Loucy (cell line): Measurements from ENCODE around the gene DDX52.
A peak's percentile ranks its signal among the peaks of the same experiment; 100 is the strongest.
"Not testable (repeated sequence)": the region's sequence is repeated elsewhere in the genome, so short reads cannot be mapped to it uniquely, and the experiment has no call there.

Experiments
- H2AFZ ChIP-seq: fragments of 200-600 bp; sonication (generic); 2 replicates; pipeline ENCODE4 v1.6.0; 2016; ENCODE audit warnings: antibody characterized with exemption, mild to moderate bottlenecking, low read length, moderate library complexity
- H3F3A ChIP-seq: fragments of 200-600 bp; 2 replicates; pipeline ENCODE4 v1.6.0; 2016; ENCODE audit warnings: antibody characterized with exemption, low read depth, mild to moderate bottlenecking
- H3K27me3 ChIP-seq: fragments of 200-600 bp; sonication (generic); 2 replicates; pipeline ENCODE4 v1.6.1; 2014; ENCODE audit warnings: low read length, mild to moderate bottlenecking; ENCODE audit not compliant: insufficient read depth, poor library complexity, severe bottlenecking
- H3K36me3 ChIP-seq: fragments of 200-600 bp; sonication (generic); 2 replicates; pipeline ENCODE4 v1.6.1; 2016; ENCODE audit warnings: low read length; ENCODE audit not compliant: insufficient read depth
- H3K4me1 ChIP-seq: fragments of 200-600 bp; sonication (generic); 2 replicates; pipeline ENCODE4 v1.5.1; 2014; ENCODE audit warnings: low read length, mild to moderate bottlenecking; ENCODE audit not compliant: insufficient read depth, poor library complexity, severe bottlenecking
- H3K4me2 ChIP-seq: fragments of 200-600 bp; sonication (generic); 2 replicates; pipeline ENCODE4 v1.6.0; 2014; ENCODE audit warnings: antibody characterized with exemption, low read length, low read depth, mild to moderate bottlenecking; ENCODE audit not compliant: poor library complexity, severe bottlenecking
- H3K4me3 ChIP-seq: fragments of 200-600 bp; sonication (generic); 2 replicates; pipeline ENCODE4 v1.5.1; 2014; ENCODE audit warnings: low read length, mild to moderate bottlenecking, mixed read lengths; ENCODE audit not compliant: poor library complexity, severe bottlenecking
- H3K79me2 ChIP-seq: fragments of 200-600 bp; sonication (generic); 2 replicates; pipeline ENCODE4 v1.6.1; 2014; ENCODE audit warnings: low read length; ENCODE audit not compliant: insufficient read depth
- H3K9ac ChIP-seq: fragments of 200-600 bp; sonication (generic); 2 replicates; pipeline ENCODE4 v1.6.0; 2014; ENCODE audit warnings: mild to moderate bottlenecking, low read depth, low read length, moderate library complexity; ENCODE audit not compliant: poor library complexity, severe bottlenecking
- H3K9me2 ChIP-seq: fragments of 200-600 bp; sonication (generic); replicated peaks from 2 replicates; pipeline ENCODE4 v1.6.1; 2016; ENCODE audit warnings: low read depth, low read length, mixed read lengths
- H3K9me3 ChIP-seq: fragments of 200-600 bp; sonication (generic); 2 replicates; pipeline ENCODE4 v1.6.1; 2014; ENCODE audit warnings: mild to moderate bottlenecking, antibody characterized with exemption, low read length, low read depth; ENCODE audit not compliant: insufficient read depth
- H4K20me1 ChIP-seq: fragments of 200-600 bp; sonication (generic); 2 replicates; pipeline ENCODE4 v1.6.0; 2014; ENCODE audit warnings: antibody characterized with exemption, low read length, mild to moderate bottlenecking; ENCODE audit not compliant: insufficient read depth, poor library complexity, severe bottlenecking
- CTCF ChIP-seq: fragments of 200-600 bp; sonication (generic); conservative IDR thresholded peaks from 2 replicates; pipeline ENCODE4 v1.5.1; 2014; ENCODE audit warnings: mild to moderate bottlenecking, antibody characterized with exemption, low read length
- EZH2phosphoT487 ChIP-seq: fragments of 200-600 bp; IDR thresholded peaks from 2 replicates; pipeline ENCODE4 v1.6.1; 2018; ENCODE audit warnings: antibody characterized with exemption, mild to moderate bottlenecking, moderate library complexity, borderline replicate concordance

The DDX52 gene

GRCh38 chr17:37642681-37643080 is 565 bp downstream of the DDX52 start:
- peak overlapping the region; percentile 92 for H3K9ac ChIP-seq
- peaks cover 35% of the 10 kb centered on the region for H3K4me1 ChIP-seq
- H3K36me3 ChIP-seq, result peaks cover 3% of the 10 kb centered on the region; the same call in 1 of the 2 replicates
- H3K27me3 ChIP-seq, result no peaks in the 10 kb centered on the region
- H3K4me2 ChIP-seq, result peak overlapping the region; percentile 91
- peaks cover 35% of the 10 kb centered on the region for H4K20me1 ChIP-seq
- H3F3A ChIP-seq, result no peaks in the 10 kb centered on the region
- H3K4me3 ChIP-seq, result peak overlapping the region; percentile 82
- H3K79me2 ChIP-seq, result peaks cover 54% of the 10 kb centered on the region
- H2AFZ ChIP-seq, result peak overlapping the region; percentile 96
- no peaks in the 10 kb centered on the region for H3K9me3 ChIP-seq
- TF ChIP-seq CTCF (no peak), EZH2phosphoT487 (no peak)
- H3K9me2 ChIP-seq, result no peaks in the 10 kb centered on the region

- no peak overlapping the region for H2AFZ ChIP-seq
- peaks cover 21% of the 10 kb centered on the region; the same call in 1 of the 2 replicates for H3K36me3 ChIP-seq
- H3F3A ChIP-seq, result no peaks in the 10 kb centered on the region
- H3K9ac ChIP-seq, result peak overlapping the region; percentile 9
- TF ChIP-seq EZH2phosphoT487, result no peak
- TF ChIP-seq CTCF, result no peak
- peaks cover 35% of the 10 kb centered on the region for H3K4me1 ChIP-seq
- H3K9me3 ChIP-seq, result no peaks in the 10 kb centered on the region
- H4K20me1 ChIP-seq, result peaks cover 40% of the 10 kb centered on the region
- peak overlapping the region; percentile 91 for H3K4me2 ChIP-seq
- peaks cover 71% of the 10 kb centered on the region for H3K79me2 ChIP-seq
- no peaks in the 10 kb centered on the region for H3K9me2 ChIP-seq
- peak overlapping the region; percentile 82 for H3K4me3 ChIP-seq
- H3K27me3 ChIP-seq, result no peaks in the 10 kb centered on the region
Observed at GRCh38 chr17:37640015-37640414, 3.2 kb downstream of the DDX52 start.

DNA sequence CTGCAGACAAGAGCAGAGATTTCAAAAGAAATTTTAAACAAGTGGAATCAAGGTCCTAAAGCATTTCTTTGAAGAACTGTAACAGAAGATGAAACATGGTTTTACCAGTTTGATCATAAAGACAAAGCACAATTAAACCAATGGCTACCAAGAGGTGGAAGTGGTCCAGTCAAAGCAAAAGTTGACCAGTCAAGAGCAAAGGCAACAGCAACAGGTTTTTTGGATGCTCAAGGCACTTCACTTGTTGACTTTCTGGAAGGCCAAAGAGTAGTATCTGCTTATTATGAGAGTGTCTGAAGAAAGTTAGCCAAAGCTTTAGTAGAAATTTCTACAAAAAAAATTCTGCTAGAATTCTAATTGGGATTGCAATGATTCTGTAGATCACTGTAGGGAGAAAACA is 5.3 kb downstream of the DDX52 start:
- H3K4me1 ChIP-seq, result peaks cover 29% of the 10 kb centered on the region
- H3K4me2 ChIP-seq, result peak overlapping the region; percentile 91
- no peak overlapping the region for H3K9ac ChIP-seq
- no peaks in the 10 kb centered on the region for H3F3A ChIP-seq
- no peak overlapping the region for H2AFZ ChIP-seq
- no peaks in the 10 kb centered on the region for H3K9me3 ChIP-seq
- H3K36me3 ChIP-seq, result peaks cover 22% of the 10 kb centered on the region; the same call in 1 of the 2 replicates
- no peaks in the 10 kb centered on the region for H3K27me3 ChIP-seq
- H4K20me1 ChIP-seq, result peaks cover 44% of the 10 kb centered on the region
- no peaks in the 10 kb centered on the region for H3K9me2 ChIP-seq
- H3K4me3 ChIP-seq, result no peak overlapping the region
- TF ChIP-seq CTCF, result no peak
- no peak for TF ChIP-seq EZH2phosphoT487
- peaks cover 72% of the 10 kb centered on the region for H3K79me2 ChIP-seq

DNA sequence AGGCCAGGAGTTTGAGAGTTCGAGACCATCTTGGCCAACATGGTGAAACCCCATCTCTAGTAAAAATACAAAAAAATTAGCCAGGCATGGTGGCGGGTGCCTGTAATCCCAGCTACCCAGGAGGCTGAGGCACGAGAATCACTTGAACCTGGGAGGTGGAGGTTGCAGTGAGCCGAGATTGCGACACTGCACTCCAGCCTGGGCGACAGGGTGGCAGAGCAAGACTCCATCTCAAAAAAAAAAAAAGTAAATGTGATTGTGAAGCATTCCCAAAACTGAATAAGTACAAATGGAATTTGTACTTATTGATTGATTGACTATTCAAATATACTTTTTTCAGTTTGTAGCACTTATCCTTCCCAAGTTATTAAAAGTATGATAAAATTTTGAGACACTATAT is 26.8 kb downstream of the DDX52 start:
- H3K4me2 ChIP-seq, H3K9ac ChIP-seq, H3K79me2 ChIP-seq, H4K20me1 ChIP-seq, H3K4me3 ChIP-seq, H2AFZ ChIP-seq, H3K4me1 ChIP-seq, H3K9me3 ChIP-seq, H3K9me2 ChIP-seq, H3K27me3 ChIP-seq, H3F3A ChIP-seq: not testable (repeated sequence)
- H3K36me3 ChIP-seq, result peaks cover 81% of the 10 kb centered on the region; the same call in 1 of the 2 replicates
